KMS-11 (cell line): ENCODE data around the gene PIWIL4.

Experiments used
- H2AFZ ChIP-seq: fragments of 200-600 bp; sonication (generic); 2 replicates; pipeline ENCODE4 v1.6.1; 2016; ENCODE audit warnings: antibody characterized with exemption, mixed run types, low read depth
- H3K27ac ChIP-seq: fragments of 200-600 bp; sonication (generic); 2 replicates; pipeline ENCODE4 v1.6.1; 2016; ENCODE audit warnings: mild to moderate bottlenecking, mixed run types
- H3K27me3 ChIP-seq: fragments of 200-600 bp; sonication (generic); 2 replicates; pipeline ENCODE4 v1.6.1; 2017; ENCODE audit warnings: mild to moderate bottlenecking, low read depth, mixed run types, moderate library complexity; ENCODE audit not compliant: insufficient read depth
- H3K36me3 ChIP-seq: fragments of 200-600 bp; sonication (generic); 2 replicates; pipeline ENCODE4 v1.6.1; 2017; ENCODE audit warnings: mild to moderate bottlenecking, mixed run types; ENCODE audit not compliant: insufficient read depth
- H3K4me1 ChIP-seq: fragments of 200-600 bp; sonication (generic); 2 replicates; pipeline ENCODE4 v1.6.1; 2016; ENCODE audit warnings: mild to moderate bottlenecking, low read depth, mixed run types; ENCODE audit not compliant: poor library complexity, severe bottlenecking
- H3K4me2 ChIP-seq: fragments of 200-600 bp; sonication (generic); 2 replicates; pipeline ENCODE4 v1.7.0; 2016; ENCODE audit warnings: mild to moderate bottlenecking, mixed run types
- H3K4me3 ChIP-seq: fragments of 200-600 bp; sonication (generic); IDR thresholded peaks from 2 replicates; pipeline ENCODE4 v1.6.1; 2017; ENCODE audit warnings: low read depth, low read length, mixed read lengths; ENCODE audit not compliant: insufficient read depth
- H3K79me2 ChIP-seq: fragments of 200-600 bp; sonication (generic); 2 replicates; pipeline ENCODE4 v1.6.1; 2016; ENCODE audit warnings: low read depth, mixed run types; ENCODE audit not compliant: insufficient read depth
- H3K9ac ChIP-seq: fragments of 200-600 bp; sonication (generic); 2 replicates; pipeline ENCODE4 v1.6.1; 2016; ENCODE audit warnings: mild to moderate bottlenecking, mixed run types
- H4K20me1 ChIP-seq: fragments of 200-600 bp; sonication (generic); 2 replicates; pipeline ENCODE4 v1.6.1; 2016; ENCODE audit warnings: mild to moderate bottlenecking, mixed run types; ENCODE audit not compliant: insufficient read depth
- TF ChIP-seq, protein P1 (sequence below): fragments of 200-600 bp; sonication (generic); conservative IDR thresholded peaks from 2 replicates; pipeline ENCODE4 v1.6.1; 2017; ENCODE audit warnings: low read depth, mild to moderate bottlenecking, antibody characterized with exemption, low read length, moderate library complexity, mixed read lengths

Gene PIWIL4

DNA sequence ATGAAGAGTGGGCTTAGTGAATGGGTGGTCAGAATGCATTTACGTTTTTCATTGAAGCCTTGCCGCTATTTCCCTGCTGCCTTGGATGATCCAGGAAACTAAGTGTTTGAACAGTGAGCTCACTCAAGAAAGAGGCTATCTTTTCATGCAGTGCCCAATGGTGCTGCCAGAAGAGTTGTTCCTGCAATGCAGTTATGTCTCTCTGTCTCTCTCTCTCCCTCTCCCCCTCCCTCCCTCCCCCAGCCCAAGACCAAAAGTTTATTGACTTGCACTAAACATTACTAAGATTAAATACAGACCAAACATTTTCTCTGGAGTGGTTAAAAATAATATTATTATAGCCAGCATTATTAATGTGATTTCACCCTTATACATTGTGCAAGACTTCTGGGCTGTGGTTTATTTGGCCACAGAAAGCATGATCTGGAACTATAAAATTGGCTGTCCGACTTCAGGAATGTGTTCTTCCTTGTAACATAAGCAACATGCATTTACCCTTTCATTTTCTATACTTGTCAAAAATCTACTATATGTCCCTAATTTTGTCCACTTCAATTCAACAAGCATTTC is 30.1 kb upstream of the PIWIL4 start:
- no peaks in the 10 kb centered on the region for H3K4me1 ChIP-seq
- no peaks in the 10 kb centered on the region for H3K36me3 ChIP-seq
- TF ChIP-seq, protein P1, sequence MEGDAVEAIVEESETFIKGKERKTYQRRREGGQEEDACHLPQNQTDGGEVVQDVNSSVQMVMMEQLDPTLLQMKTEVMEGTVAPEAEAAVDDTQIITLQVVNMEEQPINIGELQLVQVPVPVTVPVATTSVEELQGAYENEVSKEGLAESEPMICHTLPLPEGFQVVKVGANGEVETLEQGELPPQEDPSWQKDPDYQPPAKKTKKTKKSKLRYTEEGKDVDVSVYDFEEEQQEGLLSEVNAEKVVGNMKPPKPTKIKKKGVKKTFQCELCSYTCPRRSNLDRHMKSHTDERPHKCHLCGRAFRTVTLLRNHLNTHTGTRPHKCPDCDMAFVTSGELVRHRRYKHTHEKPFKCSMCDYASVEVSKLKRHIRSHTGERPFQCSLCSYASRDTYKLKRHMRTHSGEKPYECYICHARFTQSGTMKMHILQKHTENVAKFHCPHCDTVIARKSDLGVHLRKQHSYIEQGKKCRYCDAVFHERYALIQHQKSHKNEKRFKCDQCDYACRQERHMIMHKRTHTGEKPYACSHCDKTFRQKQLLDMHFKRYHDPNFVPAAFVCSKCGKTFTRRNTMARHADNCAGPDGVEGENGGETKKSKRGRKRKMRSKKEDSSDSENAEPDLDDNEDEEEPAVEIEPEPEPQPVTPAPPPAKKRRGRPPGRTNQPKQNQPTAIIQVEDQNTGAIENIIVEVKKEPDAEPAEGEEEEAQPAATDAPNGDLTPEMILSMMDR: no peak
- no peak overlapping the region for H3K27ac ChIP-seq
- no peaks in the 10 kb centered on the region for H3K79me2 ChIP-seq
- H3K4me2 ChIP-seq: no peak overlapping the region
- H2AFZ ChIP-seq: no peak overlapping the region
- no peak overlapping the region for H3K9ac ChIP-seq
- no peaks in the 10 kb centered on the region for H3K27me3 ChIP-seq
- no peak overlapping the region for H3K4me3 ChIP-seq
- no peaks in the 10 kb centered on the region for H4K20me1 ChIP-seq

DNA sequence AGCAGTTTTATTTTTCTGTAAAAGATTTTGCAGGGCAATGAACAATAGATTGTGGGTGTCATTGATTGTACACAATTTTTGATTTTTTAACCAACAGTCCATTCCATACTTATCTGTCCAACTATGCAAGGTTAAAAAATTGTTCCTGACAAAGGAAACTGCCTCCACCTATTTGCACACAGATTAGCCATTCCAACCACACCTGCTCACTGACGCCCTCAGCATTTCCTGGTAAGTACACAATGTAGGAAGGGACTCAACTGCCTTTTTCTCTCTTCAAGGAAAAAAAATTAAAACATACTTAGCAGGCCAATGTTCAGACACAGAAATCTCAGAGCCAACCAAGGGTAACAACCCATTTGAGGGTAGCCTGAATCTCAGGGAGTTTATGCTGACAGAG is 27.7 kb upstream of the PIWIL4 start:
- Histone ChIP-seq H4K20me1 (no peaks in the 10 kb centered on the region), H3K27ac (no peak overlapping the region), H3K36me3 (no peaks in the 10 kb centered on the region), H3K4me1 (peaks cover 7% of the 10 kb centered on the region), H2AFZ (no peak overlapping the region), H3K4me3 (no peak overlapping the region), H3K79me2 (no peaks in the 10 kb centered on the region), H3K4me2 (no peak overlapping the region), H3K9ac (no peak overlapping the region), H3K27me3 (no peaks in the 10 kb centered on the region)
- TF ChIP-seq, protein P1: no peak

DNA sequence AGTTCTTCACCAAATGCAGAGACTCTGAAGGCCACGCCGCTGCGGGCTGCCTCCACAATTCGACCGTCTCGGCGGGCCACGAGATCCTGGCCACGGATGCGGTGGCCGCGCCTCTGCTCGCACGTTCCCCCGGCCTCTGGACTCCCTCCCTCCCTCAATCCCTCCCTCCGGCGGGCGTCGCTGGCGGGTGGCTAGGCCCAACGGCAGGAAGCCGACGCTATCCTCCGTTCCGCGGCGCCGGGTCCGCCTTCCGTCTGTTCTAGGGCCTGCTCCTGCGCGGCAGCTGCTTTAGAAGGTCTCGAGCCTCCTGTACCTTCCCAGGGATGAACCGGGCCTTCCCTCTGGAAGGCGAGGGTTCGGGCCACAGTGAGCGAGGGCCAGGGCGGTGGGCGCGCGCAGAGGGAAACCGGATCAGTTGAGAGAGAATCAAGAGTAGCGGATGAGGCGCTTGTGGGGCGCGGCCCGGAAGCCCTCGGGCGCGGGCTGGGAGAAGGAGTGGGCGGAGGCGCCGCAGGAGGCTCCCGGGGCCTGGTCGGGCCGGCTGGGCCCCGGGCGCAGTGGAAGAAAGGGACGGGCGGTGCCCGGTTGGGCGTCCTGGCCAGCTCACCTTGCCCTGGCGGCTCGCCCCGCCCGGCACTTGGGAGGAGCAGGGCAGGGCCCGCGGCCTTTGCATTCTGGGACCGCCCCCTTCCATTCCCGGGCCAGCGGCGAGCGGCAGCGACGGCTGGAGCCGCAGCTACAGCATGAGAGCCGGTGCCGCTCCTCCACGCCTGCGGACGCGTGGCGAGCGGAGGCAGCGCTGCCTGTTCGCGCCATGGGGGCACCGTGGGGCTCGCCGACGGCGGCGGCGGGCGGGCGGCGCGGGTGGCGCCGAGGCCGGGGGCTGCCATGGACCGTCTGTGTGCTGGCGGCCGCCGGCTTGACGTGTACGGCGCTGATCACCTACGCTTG is 23.2 kb upstream of the PIWIL4 start, which contains the start of gene FUT4:
FUT4 (plus strand) TSS at position 227 of the 951 bp plus-strand sequence; CDS start at position 440, 213 bp downstream.
- no peaks in the 10 kb centered on the region for H3K27me3 ChIP-seq
- no peak within 1 kb of the TSS for H3K4me3 ChIP-seq
- peak within 1 kb of the TSS; percentile 90 for H3K9ac ChIP-seq
- H3K27ac ChIP-seq: peak within 1 kb of the TSS; percentile 93
- H3K4me2 ChIP-seq: peak within 1 kb of the TSS; percentile 78
- no peaks in the 10 kb centered on the region for H3K79me2 ChIP-seq
- peak within 1 kb of the TSS; percentile 79 for H2AFZ ChIP-seq
- H4K20me1 ChIP-seq: no peaks in the 10 kb centered on the region
- H3K36me3 ChIP-seq: no peaks in the 10 kb centered on the region
- TF ChIP-seq, protein P1: no peak
- H3K4me1 ChIP-seq: peaks cover 7% of the 10 kb centered on the region

DNA sequence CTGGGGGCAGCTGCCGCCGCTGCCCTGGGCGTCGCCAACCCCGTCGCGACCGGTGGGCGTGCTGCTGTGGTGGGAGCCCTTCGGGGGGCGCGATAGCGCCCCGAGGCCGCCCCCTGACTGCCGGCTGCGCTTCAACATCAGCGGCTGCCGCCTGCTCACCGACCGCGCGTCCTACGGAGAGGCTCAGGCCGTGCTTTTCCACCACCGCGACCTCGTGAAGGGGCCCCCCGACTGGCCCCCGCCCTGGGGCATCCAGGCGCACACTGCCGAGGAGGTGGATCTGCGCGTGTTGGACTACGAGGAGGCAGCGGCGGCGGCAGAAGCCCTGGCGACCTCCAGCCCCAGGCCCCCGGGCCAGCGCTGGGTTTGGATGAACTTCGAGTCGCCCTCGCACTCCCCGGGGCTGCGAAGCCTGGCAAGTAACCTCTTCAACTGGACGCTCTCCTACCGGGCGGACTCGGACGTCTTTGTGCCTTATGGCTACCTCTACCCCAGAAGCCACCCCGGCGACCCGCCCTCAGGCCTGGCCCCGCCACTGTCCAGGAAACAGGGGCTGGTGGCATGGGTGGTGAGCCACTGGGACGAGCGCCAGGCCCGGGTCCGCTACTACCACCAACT is 22.4 kb upstream of the PIWIL4 start:
- Histone ChIP-seq H3K4me2 (0 out of 2 replicates have a peak overlapping the region, but pooled peaks have one; percentile 78), H3K27me3 (no peaks in the 10 kb centered on the region), H2AFZ (peak overlapping the region; percentile 79), H4K20me1 (no peaks in the 10 kb centered on the region), H3K27ac (no peak overlapping the region; the same call in 1 of the 2 replicates), H3K9ac (peak overlapping the region; percentile 90; the same call in 1 of the 2 replicates), H3K4me3 (no peak overlapping the region), H3K36me3 (no peaks in the 10 kb centered on the region), H3K4me1 (peaks cover 7% of the 10 kb centered on the region), H3K79me2 (no peaks in the 10 kb centered on the region)
- TF ChIP-seq, protein P1: no peak
